K562 (cell line): ENCODE results near the gene TMEM100. TPM values are rescaled to one million over a fixed set of nuclear protein-coding genes. Genes with fewer than 3 reads are reported as not detected.
A peak's percentile ranks its signal among the peaks of the same experiment; 100 is the strongest.

Experiments used
- C11orf30 ChIP-seq: fragments of 450-650 bp; IDR thresholded peaks from 2 replicates; pipeline ENCODE4 v1.6.1; 2016; ENCODE audit warnings: low read depth, mild to moderate bottlenecking
- CTCF ChIP-seq, 3 experiments: IDR thresholded peaks in 2 of 3; conservative IDR thresholded peaks in 1 of 3; 2 replicates each; pipeline ENCODE4 v1.5.1; 2011 to 2012; ENCODE audit warnings: low read length in 3 of 3, mild to moderate bottlenecking in 3 of 3, control low read depth in 2 of 3, improper control_type of control experiment in 1 of 3, inconsistent platforms in 1 of 3, low read depth in 1 of 3, mixed read lengths in 1 of 3, moderate library complexity in 1 of 3; ENCODE audit not compliant: insufficient read depth in 2 of 3
- DEAF1 ChIP-seq: fragments of 450-650 bp; formaldehyde crosslinking; IDR thresholded peaks from 2 replicates; pipeline ENCODE4 v1.4.0; 2020; ENCODE audit warnings: mild to moderate bottlenecking, moderate library complexity
- ETV1 ChIP-seq: fragments of 450-650 bp; conservative IDR thresholded peaks from 2 replicates; pipeline ENCODE4 v1.6.1; 2016; ENCODE audit warnings: missing genetic modification characterization, control low read depth, low read depth, missing compliant biosample characterization
- ETV5 ChIP-seq: sonication (generic); formaldehyde crosslinking; IDR thresholded peaks from 2 replicates; pipeline ENCODE4 v1.4.0; 2020; ENCODE audit warnings: low read depth, mild to moderate bottlenecking, missing genetic modification reagents
- JUNB ChIP-seq: fragments of 450-650 bp; formaldehyde crosslinking; conservative IDR thresholded peaks from 2 replicates; pipeline ENCODE4 v1.4.0; 2020; ENCODE audit warnings: mild to moderate bottlenecking
- RAD21 ChIP-seq, 2 experiments: fragments of 250-450 bp in 1 of 2; fragments of 450-650 bp in 1 of 2; sonication (Bioruptor Pico) in 1 of 2; formaldehyde crosslinking in 1 of 2; IDR thresholded peaks in 1 of 2; conservative IDR thresholded peaks in 1 of 2; 2 replicates each; pipeline versions ENCODE4 v1.4.0 to v1.8.0; 2020 to 2022; ENCODE audit warnings: mild to moderate bottlenecking in 2 of 2, moderate library complexity in 1 of 2
- SIN3A ChIP-seq, 2 experiments: fragments of 150-350 bp in 1 of 2; IDR thresholded peaks; 2 replicates each; pipeline ENCODE4 v1.6.1; 2011 to 2016; ENCODE audit warnings: borderline replicate concordance in 2 of 2, low read depth in 2 of 2, low read length in 2 of 2, mild to moderate bottlenecking in 2 of 2, moderate library complexity in 2 of 2; ENCODE audit not compliant: control insufficient read depth in 1 of 2
- SMC3 ChIP-seq: conservative IDR thresholded peaks from 2 replicates; pipeline ENCODE4 v1.6.1; 2011; ENCODE audit warnings: low read depth, low read length, improper control_type of control experiment; ENCODE audit not compliant: insufficient read depth
- TBL1XR1 ChIP-seq, 2 experiments: IDR thresholded peaks; 2 replicates each; pipeline ENCODE4 v1.6.1; 2012; ENCODE audit warnings: improper control_type of control experiment in 2 of 2, low read length in 2 of 2, mild to moderate bottlenecking in 1 of 2
- TCF15 ChIP-seq: fragments of 250-450 bp; sonication (Bioruptor Pico); IDR thresholded peaks from 2 replicates; pipeline ENCODE4 v1.8.0; 2022; ENCODE audit warnings: moderate library complexity, mild to moderate bottlenecking, inconsistent platforms
- ZNF133 ChIP-seq: fragments of 250-450 bp; sonication (Bioruptor Pico); IDR thresholded peaks from 2 replicates; pipeline ENCODE4 v1.4.0; 2020; ENCODE audit warnings: mild to moderate bottlenecking
- ZNF184 ChIP-seq: sonication (generic); formaldehyde crosslinking; IDR thresholded peaks from 2 replicates; pipeline ENCODE4 v1.5.0; 2020; ENCODE audit warnings: missing genetic modification reagents
- polyA plus RNA-seq, 8 experiments: library from polyadenylated mRNA; depleted of rRNA in 4 of 8; stranded (reverse) in 5 of 8; unstranded in 3 of 8; fragments of >200 nt; fragmentation: Nextera tagmentation in 2 of 8; fragmentation: Illumina TruSeq in 1 of 8; extraction: Ambion mirVana in 2 of 8; extraction: Trizol in 1 of 8; gene quantifications; 2 replicates each; pipeline versions ENCODE4 v1.2.1 to v1.2.3, GENCODE V29; 2011 to 2014; ENCODE audit warnings: inconsistent platforms in 1 of 8, missing spikeins in 1 of 8
- total RNA-seq, 7 experiments: library from RNA; depleted of rRNA in 6 of 7; stranded (reverse); fragments of >200 nt in 6 of 7; fragmentation: Illumina TruSeq in 2 of 7; extraction: Trizol in 2 of 7; gene quantifications; 2 replicates each; pipeline versions ENCODE4 v1.2.1 to v1.2.3, GENCODE V29; 2011 to 2021; ENCODE audit warnings: low replicate concordance in 1 of 7

TMEM100 gene
- total and polyA plus RNA-seq, 9 of the 15 experiments (the other 6 are each of a cell fraction or from before 2014, with no cell fraction given): 0.12 to 0.50 (median 0.19) TPM

GRCh38 chr17:55717898-55718735 is 4.5 kb downstream of the TMEM100 start (continued):
- TF ChIP-seq DEAF1 (peak; percentile 78), TCF15 (CRISPR knock-in tag) (no peak), ZNF184 (CRISPR knock-in tag) (no peak), JUNB (no peak), SIN3A (IDR thresholded peaks at IDR 0.05; ENCODE audit: borderline replicate concordance in 2 of 2, control insufficient read depth in 1 of 2, low read depth in 2 of 2, low read length in 2 of 2) (no peak), C11orf30 (peak; percentile 20; the same call in 1 of the 2 replicates), SMC3 (peak; percentile 45; the same call in 1 of the 2 replicates), RAD21 (CRISPR knock-in tag; conservative IDR thresholded peaks at IDR 0.05 in 1 of 2, IDR thresholded peaks at IDR 0.05 in 1 of 2) (peak; percentile 81 to 87), ETV5 (CRISPR knock-in tag) (no peak), CTCF (IDR thresholded peaks at IDR 0.05 in 2 of 3, conservative IDR thresholded peaks at IDR 0.05 in 1 of 3; ENCODE audit: insufficient read depth in 2 of 3, low read depth in 1 of 3, low read length in 3 of 3) (peak; percentile 76 to 83 (median 78)), ETV1 (tag) (peak; percentile 47; the same call in 1 of the 2 replicates), ZNF133 (CRISPR knock-in tag) (no peak), TBL1XR1 (IDR thresholded peaks at IDR 0.05; ENCODE audit: low read length in 2 of 2) (0 out of 4 replicates have a peak, but pooled peaks of 1 of the 2 experiments have one; percentile 40)
